IMR-90 (cell line): ENCODE data around the gene CWH43.

Experiments used
- BHLHE40 ChIP-seq: fragments of 150-350 bp; IDR thresholded peaks from 2 replicates; pipeline ENCODE4 v1.6.1; 2016; ENCODE audit warnings: mild to moderate bottlenecking, low read depth, low read length
- CTCF ChIP-seq: conservative IDR thresholded peaks from 2 replicates; pipeline ENCODE4 v1.5.1; 2012; ENCODE audit warnings: mild to moderate bottlenecking, low read depth, low read length, improper control_type of control experiment
- ELK1 ChIP-seq: fragments of 150-350 bp; IDR thresholded peaks from 2 replicates; pipeline ENCODE4 v1.6.1; 2016; ENCODE audit warnings: low read depth, mild to moderate bottlenecking, low read length, moderate library complexity, borderline replicate concordance
- MAZ ChIP-seq: IDR thresholded peaks from 2 replicates; pipeline ENCODE4 v1.6.1; 2012; ENCODE audit warnings: low read depth, mild to moderate bottlenecking, low read length, improper control_type of control experiment, moderate library complexity, borderline replicate concordance
- MXI1 ChIP-seq: IDR thresholded peaks from 2 replicates; pipeline ENCODE4 v1.6.1; 2012; ENCODE audit warnings: low read depth, mild to moderate bottlenecking, low read length, moderate library complexity, borderline replicate concordance
- NFE2L2 ChIP-seq: fragments of 150-350 bp; IDR thresholded peaks from 2 replicates; pipeline ENCODE4 v1.6.1; 2016; ENCODE audit warnings: low read depth, mild to moderate bottlenecking, low read length
- POLR2A ChIP-seq: IDR thresholded peaks from 2 replicates; pipeline ENCODE4 v1.6.1; 2012; ENCODE audit warnings: mild to moderate bottlenecking, low read depth, low read length
- RCOR1 ChIP-seq: IDR thresholded peaks from 2 replicates; pipeline ENCODE4 v1.6.1; 2012; ENCODE audit warnings: mild to moderate bottlenecking, low read length, improper control_type of control experiment; ENCODE audit not compliant: insufficient replicate concordance

- TF ChIP-seq POLR2A: no peak
- TF ChIP-seq RCOR1: no peak
- no peak for TF ChIP-seq CTCF
- no peak for TF ChIP-seq MAZ
- no peak for TF ChIP-seq MXI1
- no peak for TF ChIP-seq ELK1
- TF ChIP-seq NFE2L2: no peak
- TF ChIP-seq BHLHE40: no peak
These were observed 38.3 kb upstream of the CWH43 start for GRCh38 chr4:48947731-48948130.
